ENCODE data around the gene SERP2.

SERP2 gene

DNA sequence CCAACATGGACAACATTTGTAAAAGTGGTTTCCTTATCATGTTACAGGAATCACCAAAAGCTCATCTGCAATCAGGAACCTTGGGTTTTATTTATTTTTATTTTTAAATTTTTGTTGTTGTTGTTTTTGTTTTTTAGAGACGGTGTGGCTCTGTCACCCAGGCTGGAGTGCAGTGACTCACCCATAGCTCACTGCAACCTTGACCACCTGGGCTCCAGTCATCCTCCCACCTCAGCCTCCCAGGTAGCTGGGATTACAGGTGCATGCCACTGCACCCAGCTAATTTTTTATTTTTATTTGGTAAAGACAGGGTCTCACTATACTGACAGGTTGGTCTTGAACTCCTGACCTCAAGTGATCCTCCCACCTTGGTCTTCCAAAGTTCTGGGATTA is 13.6 kb upstream of the SERP2 start:
- no peaks in the 10 kb centered on the region for H3K36me3 ChIP-seq (ENCODE audit: insufficient read depth, low read length)
- 86% methylated on average over 1 of the region's 1 CpG for WGBS
- no peak overlapping the region for H3K27ac ChIP-seq (ENCODE audit: low read depth, low read length)
- no peak overlapping the region for H3K9ac ChIP-seq (ENCODE audit: low read depth, low read length)
- H3K27me3 ChIP-seq (ENCODE audit: insufficient read depth, low read length) = no peaks in the 10 kb centered on the region
- no peaks in the 10 kb centered on the region; the same call in 1 of the 2 replicates for H3K4me1 ChIP-seq (ENCODE audit: insufficient read depth, low read length)
- H3K4me3 ChIP-seq (ENCODE audit: low read length) = no peak overlapping the region
- no peaks in the 10 kb centered on the region for H3K9me3 ChIP-seq (ENCODE audit: insufficient read depth, low read depth, low read length)

DNA sequence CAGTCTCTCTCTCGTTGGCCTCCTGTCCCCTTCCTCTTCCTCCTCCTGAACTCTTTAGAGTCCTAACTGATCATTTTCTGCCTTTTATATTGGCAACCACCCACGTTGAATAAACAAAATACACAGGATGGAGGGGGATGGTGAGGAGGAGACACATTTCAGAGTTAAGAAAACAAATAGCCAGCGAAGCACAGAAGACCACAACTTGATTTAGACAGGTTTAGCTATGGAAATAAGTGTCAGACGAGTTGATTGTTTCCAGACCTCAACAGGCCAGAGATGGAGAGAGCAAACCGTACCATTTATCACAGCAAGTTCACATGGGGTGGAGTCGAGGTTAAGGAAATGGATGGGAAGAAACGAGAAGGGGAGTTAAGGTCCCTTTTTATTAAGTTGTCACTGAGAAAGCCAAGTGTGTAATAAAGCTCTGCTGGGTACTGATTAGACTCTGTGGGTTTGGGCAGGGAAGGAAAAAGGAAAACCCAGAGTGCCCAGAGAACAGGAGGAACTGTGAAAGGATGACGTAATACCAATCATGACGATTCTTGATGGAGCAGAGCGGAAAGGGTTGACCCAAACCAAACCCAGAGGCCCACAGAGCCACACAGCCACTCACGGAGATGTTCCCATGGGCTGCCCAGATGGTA is 11.1 kb upstream of the SERP2 start:
- H3K27me3 ChIP-seq (ENCODE audit: insufficient read depth, low read length) = no peaks in the 10 kb centered on the region
- H3K36me3 ChIP-seq (ENCODE audit: insufficient read depth, low read length) = no peaks in the 10 kb centered on the region
- WGBS = 94% methylated on average over 11 of the region's 11 CpGs
- no peaks in the 10 kb centered on the region for H3K9me3 ChIP-seq (ENCODE audit: insufficient read depth, low read depth, low read length)
- no peak overlapping the region for H3K27ac ChIP-seq (ENCODE audit: low read depth, low read length)
- H3K9ac ChIP-seq (ENCODE audit: low read depth, low read length) = no peak overlapping the region
- no peaks in the 10 kb centered on the region; the same call in 1 of the 2 replicates for H3K4me1 ChIP-seq (ENCODE audit: insufficient read depth, low read length)
- H3K4me3 ChIP-seq (ENCODE audit: low read length) = no peak overlapping the region

DNA sequence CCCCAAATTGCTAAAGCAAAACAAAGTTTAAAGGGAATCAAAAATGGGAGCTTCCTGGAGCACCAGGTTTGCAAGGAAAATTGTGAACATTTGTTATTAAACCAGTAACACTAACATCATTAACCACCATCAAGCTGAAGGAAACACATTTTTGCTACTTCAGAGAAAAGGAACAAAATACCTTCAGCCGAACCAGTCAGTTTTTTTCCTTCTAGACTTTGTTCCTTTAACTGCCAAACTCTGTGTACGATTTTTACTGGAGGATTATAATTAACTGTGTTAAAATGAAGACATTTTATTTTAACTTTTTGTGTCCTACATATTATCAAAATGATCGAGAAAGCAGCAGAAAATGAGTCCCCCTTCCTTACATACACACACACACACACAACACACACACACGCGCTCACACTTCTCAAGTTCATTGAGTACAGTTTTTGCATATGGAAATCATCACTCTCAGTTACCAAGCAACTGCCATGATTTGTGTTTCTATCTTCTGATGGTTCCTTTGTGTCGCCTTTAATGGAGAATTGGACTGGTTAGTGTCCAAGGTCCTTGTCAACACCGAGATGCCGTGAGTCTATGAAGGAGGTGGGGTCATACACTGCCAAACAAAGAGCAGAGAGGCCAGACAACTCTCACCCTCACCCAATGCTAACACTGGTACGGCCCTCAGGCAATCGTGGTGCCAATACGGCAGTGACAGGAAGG is 9.8 kb upstream of the SERP2 start:
- Histone ChIP-seq H3K9ac (ENCODE audit: low read depth, low read length) (no peak overlapping the region), H3K36me3 (ENCODE audit: insufficient read depth, low read length) (no peaks in the 10 kb centered on the region), H3K27ac (ENCODE audit: low read depth, low read length) (no peak overlapping the region), H3K27me3 (ENCODE audit: insufficient read depth, low read length) (no peaks in the 10 kb centered on the region), H3K9me3 (ENCODE audit: insufficient read depth, low read depth, low read length) (no peaks in the 10 kb centered on the region), H3K4me3 (ENCODE audit: low read length) (no peak overlapping the region), H3K4me1 (ENCODE audit: insufficient read depth, low read length) (no peaks in the 10 kb centered on the region; the same call in 1 of the 2 replicates)
- 87% methylated on average over 10 of the region's 11 CpGs for WGBS

DNA sequence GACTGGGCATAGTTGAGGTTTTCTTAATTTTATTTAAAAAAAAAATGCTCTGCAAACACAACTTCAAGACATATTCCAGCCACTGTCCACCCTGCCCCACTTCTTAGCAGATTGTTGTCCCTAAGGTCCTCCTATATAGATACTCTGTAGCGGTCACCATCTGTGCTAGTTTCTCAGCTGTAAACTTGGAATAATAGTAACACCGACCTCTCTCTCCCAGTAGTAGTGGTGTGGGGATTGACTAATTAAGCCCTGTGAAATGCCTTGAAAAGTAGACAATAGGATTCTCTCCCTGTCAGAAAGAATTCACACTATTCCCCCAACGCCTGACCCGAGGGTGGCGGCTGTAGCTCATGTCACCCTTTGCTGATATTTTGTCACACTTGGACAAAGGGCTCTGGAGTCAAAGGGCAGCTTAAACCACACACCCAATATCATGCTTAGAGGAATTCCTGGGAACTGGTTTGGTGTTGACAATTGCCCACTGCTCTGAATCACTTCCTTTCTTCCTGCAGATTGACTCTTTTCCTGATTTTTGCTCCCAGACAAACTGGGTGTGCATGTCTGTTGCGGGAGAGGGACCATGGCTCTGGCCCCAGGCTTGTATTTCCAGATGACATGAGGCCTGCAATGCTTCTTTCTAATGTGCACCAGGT is 9.2 kb upstream of the SERP2 start:
- Histone ChIP-seq H3K27me3 (ENCODE audit: insufficient read depth, low read length) (no peaks in the 10 kb centered on the region), H3K9ac (ENCODE audit: low read depth, low read length) (no peak overlapping the region), H3K4me1 (ENCODE audit: insufficient read depth, low read length) (no peaks in the 10 kb centered on the region; the same call in 1 of the 2 replicates), H3K9me3 (ENCODE audit: insufficient read depth, low read depth, low read length) (no peaks in the 10 kb centered on the region), H3K4me3 (ENCODE audit: low read length) (no peak overlapping the region), H3K27ac (ENCODE audit: low read depth, low read length) (no peak overlapping the region; the same call in 1 of the 2 replicates), H3K36me3 (ENCODE audit: insufficient read depth, low read length) (no peaks in the 10 kb centered on the region)
- 73% methylated on average over 6 of the region's 6 CpGs for WGBS

DNA sequence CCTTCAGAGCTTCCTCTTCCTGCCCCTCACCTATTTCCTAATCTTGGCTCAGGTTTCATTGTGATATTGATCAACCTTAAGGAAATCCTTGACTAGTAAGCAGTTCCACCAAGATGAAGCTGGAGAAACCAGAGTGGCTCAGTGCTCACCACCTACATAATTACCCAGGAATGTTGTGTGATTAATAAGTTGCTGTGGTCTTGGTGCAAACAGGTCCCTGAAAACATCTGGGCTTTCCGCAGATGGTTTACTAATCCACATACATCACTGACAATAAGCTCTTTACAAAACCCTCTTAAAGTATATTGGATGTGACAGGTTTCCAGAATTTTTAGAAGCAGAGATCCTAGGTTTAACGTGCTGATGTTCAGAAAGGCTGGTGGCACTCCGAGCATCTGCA is 8.6 kb upstream of the SERP2 start:
- WGBS = 98% methylated on average over 2 of the region's 3 CpGs
- H3K4me3 ChIP-seq (ENCODE audit: low read length) = no peak overlapping the region
- no peaks in the 10 kb centered on the region for H3K9me3 ChIP-seq (ENCODE audit: insufficient read depth, low read depth, low read length)
- no peak overlapping the region; the same call in 1 of the 2 replicates for H3K27ac ChIP-seq (ENCODE audit: low read depth, low read length)
- H3K27me3 ChIP-seq (ENCODE audit: insufficient read depth, low read length) = no peaks in the 10 kb centered on the region
- H3K36me3 ChIP-seq (ENCODE audit: insufficient read depth, low read length) = no peaks in the 10 kb centered on the region
- no peak overlapping the region for H3K9ac ChIP-seq (ENCODE audit: low read depth, low read length)
- H3K4me1 ChIP-seq (ENCODE audit: insufficient read depth, low read length) = no peaks in the 10 kb centered on the region; the same call in 1 of the 2 replicates

DNA sequence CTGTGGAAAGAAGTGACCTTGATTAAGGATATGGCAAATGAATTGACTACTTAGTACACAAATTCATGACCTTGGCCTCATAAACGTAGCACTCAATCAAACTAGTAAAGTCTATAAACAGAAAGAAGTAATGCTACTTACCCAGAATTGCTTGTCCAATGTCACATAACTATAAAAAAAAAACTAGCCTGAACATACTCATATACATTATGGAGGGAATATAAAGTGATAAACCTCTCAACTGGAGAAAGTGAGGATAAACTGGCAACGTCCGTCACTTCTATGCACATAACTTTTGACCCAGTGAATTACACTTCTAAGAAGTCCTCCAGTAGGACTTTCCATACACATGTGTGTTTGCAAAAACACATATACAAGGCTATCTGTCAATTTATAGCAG is 7.7 kb upstream of the SERP2 start:
- no peaks in the 10 kb centered on the region for H3K36me3 ChIP-seq (ENCODE audit: insufficient read depth, low read length)
- no peak overlapping the region for H3K9ac ChIP-seq (ENCODE audit: low read depth, low read length)
- H3K4me3 ChIP-seq (ENCODE audit: low read length) = no peak overlapping the region
- H3K4me1 ChIP-seq (ENCODE audit: insufficient read depth, low read length) = no peaks in the 10 kb centered on the region; the same call in 1 of the 2 replicates
- H3K27me3 ChIP-seq (ENCODE audit: insufficient read depth, low read length) = no peaks in the 10 kb centered on the region
- no peaks in the 10 kb centered on the region for H3K9me3 ChIP-seq (ENCODE audit: insufficient read depth, low read depth, low read length)
- WGBS = 96% methylated on average over 3 of the region's 3 CpGs
- H3K27ac ChIP-seq (ENCODE audit: low read depth, low read length) = no peak overlapping the region

DNA sequence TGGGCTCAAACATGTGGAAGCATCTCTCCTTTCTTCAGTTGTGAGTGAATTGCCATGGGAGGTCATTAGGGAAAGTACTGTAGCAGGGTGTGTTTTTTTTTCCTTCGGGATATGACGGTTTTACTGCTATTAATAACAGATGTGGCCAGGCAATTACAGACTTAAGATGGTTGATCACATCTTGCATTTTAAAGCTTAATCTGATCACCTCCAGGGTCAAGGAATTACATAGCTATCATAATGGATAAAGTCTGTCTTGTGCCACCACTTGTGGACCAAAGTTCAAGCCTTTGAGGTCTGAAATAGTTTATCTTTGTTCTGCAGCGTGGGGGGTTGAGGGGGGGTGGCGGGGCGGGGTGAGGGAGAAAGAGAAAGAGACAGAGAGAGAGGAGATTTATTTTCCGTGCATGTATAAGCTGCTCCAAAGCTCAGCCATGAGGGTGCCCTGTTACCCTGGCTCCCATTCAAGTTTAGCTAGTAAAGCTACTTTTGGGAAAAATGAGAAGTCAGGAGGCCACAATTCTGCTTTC is 5.5 kb upstream of the SERP2 start:
- no peak overlapping the region for H3K4me3 ChIP-seq (ENCODE audit: low read length)
- no peaks in the 10 kb centered on the region for H3K36me3 ChIP-seq (ENCODE audit: insufficient read depth, low read length)
- no peak overlapping the region for H3K9ac ChIP-seq (ENCODE audit: low read depth, low read length)
- H3K27ac ChIP-seq (ENCODE audit: low read depth, low read length) = no peak overlapping the region
- 91% methylated on average over 6 of the region's 6 CpGs for whole genome bisulfite sequencing
- H3K4me1 ChIP-seq (ENCODE audit: insufficient read depth, low read length) = no peaks in the 10 kb centered on the region; the same call in 1 of the 2 replicates
- H3K27me3 ChIP-seq (ENCODE audit: insufficient read depth, low read length) = peaks cover 13% of the 10 kb centered on the region
- H3K9me3 ChIP-seq (ENCODE audit: insufficient read depth, low read depth, low read length) = no peaks in the 10 kb centered on the region

DNA sequence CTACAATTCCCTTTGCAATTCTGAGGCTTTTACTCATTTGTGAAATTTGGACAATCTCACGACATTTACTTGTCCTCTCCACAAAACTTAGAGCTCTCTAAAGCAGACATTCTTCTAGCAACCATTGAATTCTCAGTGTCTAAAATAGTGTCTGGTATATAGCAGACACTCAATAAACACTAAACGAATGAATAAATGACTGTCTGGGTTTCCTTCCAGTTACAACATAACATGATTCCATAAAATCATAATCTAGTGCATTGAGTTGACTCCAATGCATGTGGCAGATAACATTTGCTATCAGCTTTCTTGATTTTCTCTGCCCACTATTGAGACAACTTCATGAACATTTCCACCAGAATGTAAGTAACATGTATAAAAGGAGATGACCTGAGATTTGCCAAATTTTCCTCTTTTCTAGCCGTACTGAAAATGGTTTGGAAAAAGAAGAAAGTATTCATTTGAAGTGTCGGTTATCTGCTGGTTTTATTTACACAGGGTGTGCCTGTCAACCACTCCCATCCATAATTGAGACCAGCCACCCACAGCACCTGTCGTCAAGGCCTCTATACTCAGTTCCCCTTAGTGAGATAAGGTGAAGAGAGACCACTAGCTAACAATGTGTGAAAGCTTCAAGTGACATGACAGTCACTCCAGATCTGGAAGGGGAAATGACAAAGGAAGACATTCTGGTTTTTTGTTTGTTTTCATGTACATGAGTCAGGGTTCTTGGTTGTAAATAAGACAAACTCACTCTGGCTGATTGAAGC is 4.8 kb upstream of the SERP2 start:
- Histone ChIP-seq H3K9ac (ENCODE audit: low read depth, low read length) (no peak overlapping the region), H3K27me3 (ENCODE audit: insufficient read depth, low read length) (peaks cover 19% of the 10 kb centered on the region), H3K27ac (ENCODE audit: low read depth, low read length) (no peak overlapping the region), H3K9me3 (ENCODE audit: insufficient read depth, low read depth, low read length) (no peaks in the 10 kb centered on the region), H3K36me3 (ENCODE audit: insufficient read depth, low read length) (no peaks in the 10 kb centered on the region), H3K4me3 (ENCODE audit: low read length) (no peak overlapping the region), H3K4me1 (ENCODE audit: insufficient read depth, low read length) (no peaks in the 10 kb centered on the region; the same call in 1 of the 2 replicates)
- 88% methylated on average over 4 of the region's 5 CpGs for WGBS

DNA sequence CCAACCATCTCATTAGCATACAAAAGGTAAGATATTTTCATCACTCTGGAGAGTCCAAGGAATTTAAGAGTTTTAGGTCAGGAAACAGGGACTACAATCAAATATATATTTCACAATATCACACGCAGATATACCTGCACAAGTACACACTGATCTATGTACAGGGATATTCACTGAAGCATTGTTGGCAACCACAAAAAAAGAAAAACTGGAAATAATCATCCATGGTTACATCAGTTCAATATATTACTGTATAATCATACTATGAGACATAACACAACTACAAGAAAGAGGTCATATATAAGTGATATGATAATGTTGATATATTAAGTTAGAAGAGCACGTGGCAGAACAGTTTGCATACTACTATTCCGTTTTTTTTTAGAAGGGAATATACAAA is 2.2 kb upstream of the SERP2 start:
- no peaks in the 10 kb centered on the region for H3K4me1 ChIP-seq (ENCODE audit: insufficient read depth, low read length)
- no peaks in the 10 kb centered on the region for H3K36me3 ChIP-seq (ENCODE audit: insufficient read depth, low read length)
- no peaks in the 10 kb centered on the region for H3K9me3 ChIP-seq (ENCODE audit: insufficient read depth, low read depth, low read length)
- H3K27ac ChIP-seq (ENCODE audit: low read depth, low read length) = no peak overlapping the region
- 88% methylated on average over 3 of the region's 3 CpGs for WGBS
- H3K4me3 ChIP-seq (ENCODE audit: low read length) = no peak overlapping the region
- no peak overlapping the region for H3K9ac ChIP-seq (ENCODE audit: low read depth, low read length)
- peaks cover 19% of the 10 kb centered on the region for H3K27me3 ChIP-seq (ENCODE audit: insufficient read depth, low read length)

DNA sequence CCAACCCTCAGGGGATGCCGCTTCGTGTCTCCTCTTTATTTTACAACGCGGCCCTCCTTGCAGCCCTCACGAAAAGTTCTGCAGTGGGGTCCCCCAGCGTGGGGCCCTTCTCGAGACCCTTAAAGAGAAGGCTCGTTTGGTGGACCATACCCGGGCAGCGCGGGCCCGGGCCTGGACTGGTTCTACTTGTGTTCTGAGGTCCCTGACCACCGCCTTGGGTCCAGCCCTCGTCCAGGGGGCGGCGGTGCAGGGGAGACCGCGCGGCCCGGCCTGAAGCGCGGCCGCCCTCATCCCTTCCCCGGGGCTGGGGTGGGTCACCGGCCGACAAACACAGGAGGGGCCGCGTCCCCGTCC is 400 bp upstream of the SERP2 start:
- Histone ChIP-seq H3K9ac (ENCODE audit: low read depth, low read length) (peak overlapping the region; percentile 60), H3K4me3 (ENCODE audit: low read length) (peak overlapping the region; percentile 78), H3K4me1 (ENCODE audit: insufficient read depth, low read length) (peaks cover under 1% of the 10 kb centered on the region), H3K9me3 (ENCODE audit: insufficient read depth, low read depth, low read length) (no peaks in the 10 kb centered on the region), H3K27ac (ENCODE audit: low read depth, low read length) (no peak overlapping the region), H3K36me3 (ENCODE audit: insufficient read depth, low read length) (no peaks in the 10 kb centered on the region), H3K27me3 (ENCODE audit: insufficient read depth, low read length) (peaks cover 19% of the 10 kb centered on the region)
- WGBS = 25% methylated on average over 29 of the region's 29 CpGs

DNA sequence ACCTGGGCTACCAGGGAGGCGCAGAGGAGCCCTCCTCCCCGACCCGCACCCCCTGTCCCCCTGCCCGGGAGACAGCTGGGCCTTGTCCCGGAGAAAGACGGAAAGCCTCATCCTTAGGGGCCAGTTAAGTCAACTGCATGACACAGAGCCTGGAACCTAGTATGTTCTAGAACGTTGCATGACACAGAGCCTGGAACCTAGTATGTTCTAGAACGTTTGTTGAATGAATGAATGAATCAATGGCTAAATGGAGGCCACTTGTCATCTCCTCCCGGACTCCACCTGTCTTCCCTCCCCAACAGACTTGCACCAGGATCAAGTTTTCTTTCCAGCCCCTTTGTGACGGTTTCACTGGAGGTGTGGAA is 706 bp downstream of the SERP2 start:
- 39% methylated on average over 9 of the region's 10 CpGs for WGBS
- Histone ChIP-seq H3K9me3 (ENCODE audit: insufficient read depth, low read depth, low read length) (no peaks in the 10 kb centered on the region), H3K27me3 (ENCODE audit: insufficient read depth, low read length) (peaks cover 19% of the 10 kb centered on the region), H3K9ac (ENCODE audit: low read depth, low read length) (no peak overlapping the region), H3K4me1 (ENCODE audit: insufficient read depth, low read length) (peaks cover 9% of the 10 kb centered on the region), H3K27ac (ENCODE audit: low read depth, low read length) (no peak overlapping the region), H3K4me3 (ENCODE audit: low read length) (peak overlapping the region; percentile 36), H3K36me3 (ENCODE audit: insufficient read depth, low read length) (no peaks in the 10 kb centered on the region)

Measured in HUES64 (cell line).